GM19467 (cell line): Measurements from ENCODE around the gene IFNA10.
"Not testable (repeated sequence)": the region's sequence is repeated elsewhere in the genome, so short reads cannot be mapped to it uniquely, and the experiment has no call there.

ENCODE experiments used
- ATAC-seq: cut with Tn5 transposase; IDR thresholded peaks from one replicate; pipeline ENCODE4 v1.9.1; 2021; ENCODE audit warnings: mild to moderate bottlenecking, moderate library complexity; ENCODE audit not compliant: unreplicated experiment

IFNA10 gene

GRCh38 chr9:21207043-21207442 lies at the start of gene IFNA10:
Gene IFNA10, minus strand, starts transcription at chr9:21207143. Its CDS starts 46 bp downstream, at chr9:21207097.
- ATAC-seq: not testable (repeated sequence)

- no peak for ATAC-seq
Observed at GRCh38 chr9:21255538-21256212, 48.7 kb upstream of the IFNA10 start.

DNA sequence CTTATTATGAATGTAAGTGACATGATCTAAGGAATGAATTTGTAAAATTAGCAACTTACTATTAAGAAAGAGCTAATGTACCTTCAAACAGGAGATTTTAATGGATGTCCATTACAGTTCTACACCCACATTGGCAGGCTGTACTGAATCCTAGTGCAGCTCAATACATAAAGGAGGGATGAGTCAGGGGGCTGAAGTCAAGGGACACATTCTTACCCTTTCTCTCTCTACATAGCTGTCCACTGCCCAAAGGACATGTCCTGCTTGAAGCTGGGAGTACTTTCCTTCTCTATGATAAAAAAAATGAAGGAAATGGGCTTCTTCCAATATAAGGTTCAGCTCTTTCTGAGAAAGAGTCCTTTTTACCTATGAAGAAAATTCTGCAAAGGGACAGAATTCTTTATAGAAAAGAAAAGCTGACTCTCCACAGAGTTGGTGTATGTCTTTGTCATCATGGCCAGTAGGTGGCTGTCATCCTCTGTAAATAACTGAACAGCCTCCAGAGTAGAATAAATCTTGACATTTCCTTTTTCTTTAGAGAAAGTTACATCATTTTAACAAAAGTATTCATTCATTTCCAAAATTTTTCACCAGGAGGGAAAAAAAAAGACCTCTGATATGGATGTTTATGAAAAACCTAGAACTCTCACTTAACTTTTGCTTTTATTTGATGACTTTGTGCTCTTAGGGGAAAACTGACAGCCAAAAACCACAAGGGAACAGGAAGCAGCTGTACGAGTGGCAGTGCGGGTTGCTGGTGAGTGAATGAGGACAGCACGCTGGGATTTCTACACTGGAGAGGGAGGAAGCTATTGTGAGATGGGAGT lies 46.0 kb upstream of the IFNA10 start:
- peak; percentile 68 for ATAC-seq

- ATAC-seq: no peak
Observed at GRCh38 chr9:21251638-21252037, 44.7 kb upstream of the IFNA10 start.

GRCh38 chr9:21251190-21251589 lies 44.2 kb upstream of the IFNA10 start:
- no peak for ATAC-seq

GRCh38 chr9:21244836-21245235 lies 37.9 kb upstream of the IFNA10 start:
- peak; percentile 53 for ATAC-seq

DNA sequence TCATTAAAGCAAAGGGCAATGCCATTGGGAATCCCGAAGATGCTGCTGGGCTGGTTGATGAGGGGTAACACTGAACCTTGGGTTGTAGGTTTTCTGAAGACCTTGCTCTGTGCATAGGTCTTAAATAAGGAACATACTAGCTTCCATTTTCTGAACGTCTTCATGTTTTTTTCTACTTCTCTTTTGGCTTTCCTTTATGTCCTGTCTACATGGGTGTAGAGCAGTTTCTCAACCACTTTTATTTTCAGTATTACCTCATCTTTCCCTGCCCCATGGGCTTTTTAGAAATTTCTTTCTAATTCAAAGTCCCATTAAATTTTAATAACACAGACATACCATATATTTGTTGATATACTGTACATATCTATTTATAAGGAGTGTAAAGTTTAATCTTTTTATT lies 33.0 kb upstream of the IFNA10 start, which contains the start of gene IFNA14:
IFNA14 (minus strand) TSS at position 95 of the 400 bp plus-strand sequence; CDS start at position 25, 70 bp downstream.
- ATAC-seq: no peak

- peak; percentile 6 for ATAC-seq
Observed at GRCh38 chr9:21236360-21236714, 29.4 kb upstream of the IFNA10 start.

DNA sequence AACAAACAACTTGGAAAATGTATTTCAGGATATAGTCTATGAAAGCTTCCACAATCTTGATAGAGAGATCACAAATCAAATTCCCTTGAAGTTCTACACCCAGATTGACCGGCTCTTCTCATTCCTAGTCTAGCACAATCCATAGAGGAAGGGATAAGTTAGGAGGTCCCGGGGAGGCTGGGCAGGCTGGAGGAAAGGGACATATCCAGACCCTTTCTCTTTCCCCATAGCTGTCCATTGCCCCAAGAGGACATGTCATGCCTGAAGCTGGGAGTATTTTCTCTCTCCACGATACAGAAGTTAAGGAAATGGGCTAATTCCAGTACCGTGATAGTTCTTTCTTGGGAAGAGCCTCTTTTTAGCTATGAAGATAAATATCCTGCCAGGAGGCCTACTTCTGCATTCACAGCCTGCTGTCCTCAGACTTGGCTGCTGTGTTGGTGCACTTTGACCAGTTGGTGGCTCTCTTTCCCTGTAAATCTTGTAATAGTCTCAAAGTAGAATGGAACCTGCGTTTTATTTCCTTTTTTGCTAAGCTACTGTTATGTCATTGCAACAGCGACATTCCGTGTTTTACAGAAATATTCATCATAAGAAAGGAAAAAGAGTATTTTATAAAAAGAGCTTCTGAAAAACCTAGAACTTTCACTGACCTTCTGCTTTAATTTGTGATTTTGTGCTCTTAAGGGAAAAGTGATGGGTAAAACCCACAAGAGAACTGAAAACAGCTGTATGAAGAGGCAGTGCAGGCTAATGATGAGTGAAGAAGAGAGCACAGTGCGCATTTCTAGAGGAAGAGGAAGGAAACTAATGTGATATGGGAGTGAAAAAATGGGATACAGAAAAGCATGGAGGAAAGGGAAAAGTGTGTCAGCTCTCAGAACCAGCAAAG lies 28.8 kb upstream of the IFNA10 start:
- peak; percentile 85 for ATAC-seq

DNA sequence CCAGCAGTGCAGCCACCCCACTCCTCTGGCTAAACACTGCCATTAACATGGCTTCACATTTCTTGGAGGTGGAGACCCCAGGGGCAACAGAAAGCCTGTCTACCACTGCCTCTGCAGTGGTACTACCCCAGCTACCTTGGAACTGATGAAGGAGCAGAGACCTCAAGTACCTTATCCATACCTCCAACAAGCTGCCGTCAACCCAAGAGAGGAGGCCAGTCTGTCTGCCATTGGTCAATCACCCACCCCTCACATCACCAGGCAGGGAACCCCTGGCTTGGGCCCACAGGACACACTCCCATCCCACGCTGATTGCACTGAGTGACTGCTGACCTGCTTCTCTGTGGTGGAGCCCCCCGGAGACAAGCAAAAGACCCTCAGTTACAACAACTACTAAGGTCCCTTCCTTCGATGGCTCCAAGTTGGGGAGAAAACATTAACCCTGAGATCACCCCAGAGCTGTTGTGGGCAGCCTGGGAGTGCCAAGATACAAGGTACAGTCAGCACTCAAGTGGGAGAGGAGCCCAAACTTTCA lies 27.3 kb upstream of the IFNA10 start:
- ATAC-seq: no peak

DNA sequence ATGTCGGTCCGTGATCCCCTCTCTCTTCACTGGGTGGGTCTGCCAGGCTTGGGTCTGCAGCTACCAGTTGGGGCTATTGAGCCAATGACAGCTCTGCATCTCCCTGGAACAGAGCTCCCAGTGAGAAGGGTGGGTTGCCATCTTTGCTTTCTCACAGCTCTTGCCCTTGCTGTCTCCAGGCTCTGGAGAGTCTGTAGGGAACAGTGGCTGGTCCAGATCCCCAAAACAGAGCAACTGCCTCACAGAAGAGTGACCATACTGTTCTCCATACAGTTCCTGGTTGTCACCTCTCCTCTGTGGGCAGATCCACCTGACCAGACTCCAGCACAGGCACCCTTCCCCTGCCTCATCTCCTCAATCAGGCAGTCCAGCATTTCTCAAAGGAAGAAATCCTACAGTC lies 26.3 kb upstream of the IFNA10 start:
- ATAC-seq: no peak

- ATAC-seq: no peak
Observed at GRCh38 chr9:21228122-21228521, 21.2 kb upstream of the IFNA10 start, which contains the start of gene IFNA17. Gene IFNA17, minus strand, starts transcription at chr9:21228222. Its CDS starts 49 bp downstream, at chr9:21228173.

DNA sequence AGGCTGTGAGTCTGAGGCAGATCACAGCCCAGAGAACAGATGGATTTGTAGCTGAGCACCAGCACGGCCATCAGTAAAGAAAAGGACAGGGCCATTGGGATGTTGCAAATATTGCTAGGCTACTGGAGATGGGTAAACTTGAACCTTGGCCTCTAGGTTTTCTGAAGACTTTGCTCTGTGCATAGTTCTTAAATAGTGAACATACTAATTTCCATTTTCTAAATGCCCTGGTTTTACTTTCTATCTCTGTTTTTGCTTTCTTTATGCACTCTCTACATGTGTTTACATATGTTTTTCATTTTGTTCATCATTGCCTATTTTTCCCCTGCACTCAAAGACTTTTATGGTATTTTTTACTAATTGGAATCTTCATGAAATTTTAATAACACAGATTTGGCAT lies 10.3 kb upstream of the IFNA10 start, which contains the start of gene IFNA16:
IFNA16 (minus strand) TSS at position 101 of the 400 bp plus-strand sequence; CDS start at position 95, 6 bp downstream.
- not testable (repeated sequence) for ATAC-seq

DNA sequence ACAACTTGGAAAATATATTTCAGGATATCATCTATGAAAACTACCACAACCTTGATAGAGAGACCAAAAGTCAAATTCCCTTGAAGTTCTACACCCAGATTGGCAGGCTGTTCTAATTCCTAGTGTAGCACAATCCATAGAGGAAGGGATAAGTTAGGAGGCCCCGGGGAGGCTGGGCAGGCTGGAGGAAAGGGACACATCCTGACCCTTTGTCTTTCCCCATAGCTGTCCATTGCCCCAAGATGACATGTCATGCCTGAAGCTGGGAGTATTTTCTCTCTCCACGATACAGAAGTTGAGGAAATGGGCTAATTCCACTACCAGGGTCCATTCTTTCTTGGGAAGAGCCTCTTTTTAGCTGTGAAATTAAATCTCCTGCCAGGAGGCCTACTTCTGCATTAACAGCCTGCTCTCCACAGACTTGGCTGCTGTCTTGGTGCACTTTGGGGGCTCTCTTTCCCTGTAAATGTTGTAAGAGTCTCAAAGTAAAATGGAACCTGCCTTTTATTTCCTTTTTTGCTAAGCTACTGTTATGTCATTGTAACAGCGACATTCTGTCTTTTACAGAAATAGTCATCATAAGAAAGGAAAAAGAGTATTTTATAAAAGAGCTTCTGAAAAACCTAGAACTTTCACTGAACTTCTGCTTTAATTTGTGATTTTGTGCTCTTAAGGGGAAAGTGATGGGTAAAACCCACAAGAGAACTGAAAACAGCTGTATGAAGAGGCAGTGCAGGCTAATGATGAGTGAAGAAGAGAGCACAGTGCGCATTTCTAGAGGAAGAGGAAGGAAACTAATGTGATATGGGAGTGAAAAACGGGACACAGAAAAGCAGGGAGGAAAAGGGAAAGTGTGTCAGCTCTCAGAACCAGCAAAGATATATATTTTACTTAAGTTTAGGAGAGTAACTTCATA lies 6.7 kb upstream of the IFNA10 start:
- peak; percentile 52 for ATAC-seq

DNA sequence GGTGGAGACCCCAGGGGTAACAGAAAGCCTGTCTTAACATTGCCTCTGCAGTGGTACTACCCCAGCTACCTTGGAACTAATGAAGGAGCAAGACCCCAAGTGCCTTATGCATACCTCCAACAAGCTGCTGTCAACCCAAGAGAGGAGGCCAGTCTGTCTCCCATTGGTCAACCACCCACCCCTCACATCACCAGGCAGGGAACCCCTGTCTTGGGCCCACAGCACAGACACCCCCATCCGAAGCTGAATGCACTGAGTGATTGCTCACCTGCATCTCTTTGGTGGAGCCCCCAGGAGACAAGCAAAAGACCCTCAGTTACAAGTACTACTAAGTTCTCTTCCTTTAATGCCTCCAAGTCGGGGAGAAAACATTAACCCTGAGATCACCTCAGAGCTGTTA lies 5.2 kb upstream of the IFNA10 start:
- not testable (repeated sequence) for ATAC-seq

- ATAC-seq: not testable (repeated sequence)
Observed at GRCh38 chr9:21210782-21211181, 3.8 kb upstream of the IFNA10 start.

DNA sequence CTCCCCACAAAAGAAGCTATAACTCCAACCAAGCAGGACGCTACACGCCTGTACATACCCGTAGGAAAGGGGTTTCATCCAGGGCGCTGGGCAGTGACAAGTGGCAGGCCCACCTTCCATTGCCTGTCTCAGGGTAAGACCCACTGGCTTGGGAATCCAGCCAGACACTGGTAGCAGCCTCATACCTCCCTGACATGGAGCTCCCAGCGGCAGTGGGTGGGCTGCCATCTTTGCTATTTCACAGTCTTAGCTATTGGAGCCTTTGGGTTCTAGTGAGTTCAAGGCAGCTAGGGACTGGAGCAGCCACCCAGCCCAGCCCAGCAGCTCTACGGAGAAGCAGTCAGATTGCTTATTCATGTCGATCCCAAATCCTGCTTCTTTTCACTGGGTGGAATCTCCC lies 3.4 kb upstream of the IFNA10 start:
- ATAC-seq: no peak

DNA sequence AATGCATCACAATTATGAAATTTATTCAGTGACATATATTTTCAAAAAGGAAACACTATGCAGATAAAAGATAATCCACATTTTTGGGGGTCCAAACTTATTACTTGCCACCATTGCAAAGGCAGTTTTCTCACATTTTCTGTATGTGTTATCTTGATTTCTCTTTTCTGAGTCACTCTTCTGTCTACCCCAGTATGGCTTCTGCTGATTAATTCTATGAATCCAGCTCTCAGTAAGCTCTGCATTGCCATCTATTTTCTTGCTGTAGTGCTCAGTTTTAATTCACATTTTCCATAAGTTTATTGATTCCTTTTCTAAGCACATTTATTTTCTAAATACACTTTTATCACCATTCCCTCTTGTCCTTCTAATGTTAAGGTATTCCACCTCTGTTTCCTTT lies 1.7 kb downstream of the IFNA10 start:
- no peak for ATAC-seq

DNA sequence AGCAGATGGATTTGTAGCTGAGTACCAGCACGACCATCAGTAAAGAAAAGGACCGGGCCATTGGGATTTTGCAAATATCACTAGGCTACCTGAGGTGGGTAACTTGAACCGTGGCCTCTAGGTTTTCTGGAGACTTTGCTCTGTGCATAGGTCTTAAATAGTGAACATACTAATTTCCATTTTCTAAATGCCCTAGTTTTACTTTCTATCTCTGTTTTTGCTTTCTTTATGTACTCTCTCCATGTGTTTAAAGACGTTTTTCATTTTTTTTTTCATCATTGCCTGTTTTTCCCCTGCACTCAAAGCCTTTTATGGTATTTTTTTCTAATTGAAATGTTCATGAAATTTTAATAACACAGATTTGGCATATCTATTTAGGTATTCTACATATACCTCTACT lies 4.8 kb downstream of the IFNA10 start, which contains the start of gene IFNA7:
IFNA7 (minus strand) TSS at position 101 of the 400 bp plus-strand sequence; CDS start at position 61, 40 bp downstream.
- ATAC-seq: not testable (repeated sequence)
